Measurements from ENCODE around the gene MKNK1.

The MKNK1 gene

DNA sequence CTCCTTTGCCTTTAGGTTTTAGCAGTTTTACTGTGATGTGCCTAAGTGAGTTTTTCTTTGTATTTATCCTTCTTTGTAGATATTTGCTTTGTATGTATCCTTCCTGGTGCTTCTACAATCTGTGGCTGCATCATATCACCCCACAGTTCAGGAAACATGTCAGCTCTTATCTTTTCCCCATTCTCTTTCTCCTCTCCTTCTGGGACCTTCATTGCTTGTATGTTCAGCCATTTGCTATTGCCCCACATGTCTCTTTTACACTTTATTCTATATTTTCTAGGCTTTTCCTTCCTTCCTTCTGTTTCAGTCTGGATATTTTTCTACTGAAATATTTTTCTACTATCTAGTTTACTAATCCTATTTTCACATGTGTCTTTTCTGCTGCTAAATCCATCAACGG, 67.5 kb downstream of the MKNK1 start:
- no peak for DNase-seq

- no peak for DNase-seq
These were observed 69.0 kb downstream of the MKNK1 start for GRCh38 chr1:46535063-46535462.

- DNase-seq: peak; percentile 58
These were observed 70.7 kb downstream of the MKNK1 start for GRCh38 chr1:46533179-46533864.

- peak; percentile 64 for DNase-seq
These were observed 71.4 kb downstream of the MKNK1 start for GRCh38 chr1:46532498-46533178.

- DNase-seq: no peak
These were observed 72.0 kb downstream of the MKNK1 start for GRCh38 chr1:46532095-46532494.

- no peak for DNase-seq
These were observed 73.2 kb downstream of the MKNK1 start for GRCh38 chr1:46530791-46531409.

- DNase-seq: no peak
These were observed 73.8 kb downstream of the MKNK1 start for GRCh38 chr1:46530311-46530710.

DNA sequence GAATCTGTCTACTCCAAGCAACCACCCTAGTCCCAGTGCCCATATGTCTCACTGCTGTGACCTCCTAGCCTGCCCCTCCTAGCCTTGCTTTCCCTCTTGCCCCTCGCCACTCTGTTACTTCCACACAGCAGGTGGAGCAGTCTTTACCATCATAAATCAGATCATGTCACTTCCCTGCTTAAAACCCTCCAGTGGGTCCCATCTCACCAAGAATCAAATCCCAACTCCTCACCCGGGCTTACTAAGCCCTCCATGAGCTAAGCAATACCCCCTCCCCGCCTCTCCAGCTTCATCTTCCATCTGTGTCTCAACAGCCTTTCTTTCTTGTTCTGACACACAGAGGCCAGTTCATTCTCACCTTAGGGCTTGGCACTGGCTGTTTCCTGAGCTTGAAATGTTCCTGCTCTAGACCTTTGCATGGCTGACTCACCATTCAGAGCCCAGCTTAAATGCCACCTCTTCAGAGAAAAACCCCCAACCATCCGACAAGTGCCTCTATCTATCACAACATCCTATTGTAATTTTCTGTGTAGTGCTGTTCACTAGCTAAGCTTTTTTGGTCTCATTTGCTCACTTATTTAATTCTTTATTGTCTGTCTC, 74.9 kb downstream of the MKNK1 start:
- DNase-seq: no peak

DNA sequence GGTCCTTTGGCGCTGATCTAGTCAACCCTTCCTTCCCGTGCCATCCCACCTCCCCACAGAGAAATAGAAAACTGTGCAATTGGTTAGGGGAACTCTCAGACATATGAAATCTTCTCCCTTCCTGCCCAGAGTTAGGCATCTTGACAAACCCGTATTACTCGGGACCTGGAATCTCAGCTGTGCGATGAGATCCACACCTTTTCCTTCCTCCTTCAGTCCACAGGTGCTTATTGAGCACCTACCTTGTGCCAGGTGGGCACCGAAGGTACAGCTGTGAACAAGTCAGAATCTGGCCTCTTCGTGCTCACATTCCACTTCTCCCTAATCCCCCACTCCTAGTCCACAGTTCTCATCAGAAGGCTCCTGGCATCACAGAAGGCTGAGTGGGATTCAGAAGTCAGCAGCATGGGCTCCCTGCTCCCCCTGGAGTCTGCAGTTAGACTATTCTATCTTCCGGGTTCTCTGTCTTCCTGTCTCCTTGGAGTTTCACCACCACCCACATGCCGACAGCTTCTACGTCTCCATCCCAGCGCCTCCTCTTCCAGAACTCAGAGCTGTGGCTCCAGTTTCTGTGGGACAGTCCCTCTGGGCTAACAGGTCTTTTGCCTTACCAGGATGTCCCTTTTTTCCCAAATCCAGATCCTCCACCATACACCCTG, 75.6 kb downstream of the MKNK1 start:
- DNase-seq: no peak

GRCh38 chr1:46527474-46528296, 76.4 kb downstream of the MKNK1 start:
- peak; percentile 78 for DNase-seq

GRCh38 chr1:46526691-46527291, 77.3 kb downstream of the MKNK1 start:
- DNase-seq: no peak

DNA sequence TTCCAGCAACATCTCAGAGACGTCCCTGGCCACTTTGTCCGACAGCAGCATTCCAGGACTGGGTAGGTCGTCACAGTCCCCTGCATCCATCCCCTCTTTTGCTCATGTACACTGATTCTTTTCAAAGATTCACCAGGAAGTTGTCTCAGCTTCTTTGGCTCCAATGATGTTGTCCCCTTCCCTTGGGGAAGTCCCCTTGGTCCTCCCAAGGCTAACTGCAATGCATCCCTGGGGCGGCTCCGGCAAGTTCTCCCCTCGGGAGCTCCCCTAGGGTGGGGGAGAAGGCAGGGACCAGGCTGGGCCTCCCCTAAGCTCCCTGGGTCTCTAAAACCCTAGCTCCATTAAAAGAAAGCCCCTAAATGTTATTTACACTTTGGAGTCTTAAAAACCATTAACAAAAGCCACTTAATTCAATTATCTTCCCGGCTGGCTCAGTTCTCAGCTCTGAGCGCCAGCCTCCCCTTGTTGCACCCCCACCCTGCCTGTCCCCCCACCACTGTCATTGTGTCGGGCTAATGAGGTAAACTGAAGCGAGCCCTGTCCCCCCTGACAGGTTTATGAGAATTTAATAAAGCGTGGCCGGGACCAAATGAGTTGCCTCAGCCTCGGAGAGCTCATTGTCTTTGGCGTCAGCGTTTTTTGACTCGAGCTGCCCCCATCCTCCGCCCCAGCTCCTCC, 77.9 kb downstream of the MKNK1 start:
- DNase-seq: no peak

DNA sequence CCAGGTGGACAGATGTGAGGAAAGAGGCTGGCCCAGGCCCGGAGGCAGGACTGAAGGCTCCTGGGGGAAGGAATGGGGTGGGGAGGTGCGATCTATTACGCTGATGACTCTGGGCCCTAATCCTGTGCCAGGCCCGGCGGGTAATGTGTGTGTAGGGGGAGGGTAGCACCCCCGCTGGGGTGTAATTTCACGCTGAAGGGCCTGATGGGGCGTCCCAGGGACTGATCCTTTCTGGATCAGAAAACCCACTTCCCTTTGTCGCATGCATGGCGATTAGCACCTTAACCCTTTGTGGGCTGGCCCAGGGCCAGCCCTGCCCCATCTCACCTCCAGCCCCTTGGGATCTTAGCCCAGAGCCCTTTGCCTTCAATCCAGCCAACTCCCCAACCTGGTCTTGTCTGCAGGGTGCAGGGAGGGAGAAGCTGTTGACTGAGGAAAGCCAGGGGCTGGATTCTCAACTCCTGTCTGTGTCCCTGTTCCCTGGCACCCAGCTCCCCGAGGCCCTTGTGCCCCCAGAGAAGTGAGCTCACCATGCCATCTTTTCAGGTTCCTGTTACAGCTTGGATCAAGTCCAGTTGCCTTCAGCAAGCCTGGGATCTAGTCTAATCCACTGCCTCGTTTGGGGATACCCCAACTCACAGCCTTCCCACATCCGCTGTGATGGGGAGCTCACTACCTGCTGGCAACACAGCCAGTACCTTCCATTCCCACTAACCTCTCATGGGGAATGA, 78.7 kb downstream of the MKNK1 start:
- DNase-seq: no peak

DNA sequence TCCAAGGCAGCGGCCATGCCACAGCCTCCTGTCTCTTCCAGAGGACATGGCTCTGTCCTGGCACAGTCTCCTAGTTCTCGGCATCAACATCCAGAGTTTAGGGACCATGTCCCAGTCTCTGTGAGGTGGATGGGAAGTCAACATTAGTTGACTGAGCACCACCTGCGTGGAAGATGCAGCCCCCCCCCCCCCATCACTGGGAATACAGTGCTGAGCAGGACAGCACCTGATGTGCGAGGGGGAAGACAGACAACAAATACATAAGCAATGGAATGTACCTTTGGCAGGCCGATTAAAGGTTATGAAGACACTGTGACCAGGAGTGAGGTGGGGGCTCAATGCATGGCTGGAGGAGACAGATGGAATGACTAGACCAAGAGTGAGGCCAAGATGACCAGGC, 79.2 kb downstream of the MKNK1 start:
- no peak for DNase-seq

DNA sequence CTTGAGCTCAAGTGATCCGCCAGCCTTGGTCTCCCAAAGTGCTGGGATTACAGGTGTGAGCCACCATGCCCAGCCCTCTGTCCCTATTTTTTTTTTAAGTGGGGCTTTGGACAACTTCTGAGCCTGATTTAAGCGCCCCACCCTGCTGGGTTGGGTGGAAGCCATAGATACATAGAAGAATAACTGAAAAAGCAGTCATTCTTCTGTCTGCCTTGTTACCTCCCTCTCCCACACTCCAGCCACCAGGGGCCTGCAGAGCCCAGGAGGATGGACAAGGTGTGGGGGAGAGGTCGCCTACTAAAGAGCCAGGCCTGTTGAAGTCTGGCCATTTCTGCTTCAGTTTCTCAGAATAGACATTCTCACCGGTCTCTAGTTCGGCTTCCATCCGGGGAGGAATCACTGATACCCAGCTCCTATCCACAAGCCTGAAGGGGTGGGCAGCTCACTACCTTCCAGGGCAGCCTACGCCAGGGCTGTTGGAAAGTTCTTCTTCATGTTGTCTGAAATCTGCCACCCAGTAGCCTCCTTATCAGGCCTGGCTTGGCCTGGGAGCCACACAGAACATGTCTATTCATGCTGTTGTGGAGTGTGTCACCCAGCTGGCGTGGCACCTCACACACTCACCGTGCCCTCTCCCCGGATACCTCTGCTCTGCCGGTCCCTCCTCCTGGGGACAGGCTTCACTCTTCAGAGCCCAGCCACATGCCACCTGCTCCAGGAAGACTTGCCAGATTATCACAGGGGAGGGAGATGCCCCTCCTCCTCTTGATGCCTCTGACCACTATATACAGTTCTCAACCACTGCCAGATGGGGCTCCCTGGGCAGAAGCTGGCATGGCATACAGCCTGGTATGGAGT, 80.3 kb downstream of the MKNK1 start:
- no peak for DNase-seq

- DNase-seq: no peak
These were observed 81.1 kb downstream of the MKNK1 start for GRCh38 chr1:46522969-46523320.

DNA sequence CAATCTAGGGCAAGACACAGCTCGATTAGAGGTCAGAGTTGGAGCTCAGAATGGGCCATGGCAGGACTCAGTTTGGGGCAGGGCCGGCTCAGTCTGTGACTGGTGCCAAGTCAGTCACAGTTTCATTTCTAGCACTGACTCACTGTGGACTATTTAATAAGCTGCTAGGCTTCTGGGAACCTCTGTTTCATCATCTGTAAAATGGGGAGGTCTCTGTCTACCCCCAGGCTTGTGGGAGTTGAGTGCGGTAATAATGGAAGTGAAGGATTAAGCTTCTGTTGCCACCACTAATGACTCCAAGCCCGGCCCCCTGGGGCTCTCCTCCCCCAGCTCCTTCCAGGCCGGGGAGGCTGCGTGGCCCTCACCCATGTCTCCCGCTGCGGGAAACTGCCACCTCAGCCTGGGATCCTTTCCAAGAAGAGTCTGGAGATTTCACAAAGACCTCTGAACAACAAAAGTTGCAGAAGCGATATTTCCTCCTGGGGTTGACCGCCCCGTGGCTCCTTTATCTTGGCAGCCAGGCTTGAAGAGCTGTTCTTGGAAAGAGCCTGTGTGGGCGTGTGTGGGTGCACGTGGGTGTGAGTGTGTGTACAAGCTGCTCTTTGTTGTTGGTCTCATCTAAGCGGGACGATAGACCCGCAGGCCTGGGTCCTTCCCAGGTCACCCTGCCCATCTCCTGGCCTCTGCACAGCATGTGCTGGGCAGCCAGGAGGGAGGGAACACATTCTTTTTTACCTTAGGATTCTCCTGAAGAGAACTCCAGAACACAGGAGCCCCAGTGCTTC, 81.7 kb downstream of the MKNK1 start:
- DNase-seq: no peak

DNA sequence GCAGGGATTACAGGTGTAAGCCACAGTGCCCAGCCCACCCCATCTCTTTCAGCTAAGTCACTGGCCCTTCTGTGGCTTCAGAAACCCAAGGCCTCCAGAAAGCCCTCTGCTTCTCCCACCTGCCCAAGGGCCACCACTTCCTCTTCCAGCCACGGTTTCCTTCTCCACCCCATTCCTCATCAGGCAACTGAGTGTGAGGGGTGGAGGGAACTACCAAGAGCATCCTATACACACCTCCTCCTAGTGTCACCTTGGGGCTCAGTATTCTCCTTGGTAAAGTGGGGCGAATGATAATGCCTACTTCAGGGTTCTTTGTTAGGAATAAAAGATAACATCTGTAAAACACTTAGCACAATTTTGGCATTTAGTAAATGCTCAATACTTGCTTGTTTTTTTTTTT, 82.7 kb downstream of the MKNK1 start:
- DNase-seq: no peak

Data from NCI-H345 (cell line).